GM12892 (cell line): ENCODE measurements around the gene CYGB.
"Not testable (repeated sequence)": the region's sequence is repeated elsewhere in the genome, so short reads cannot be mapped to it uniquely, and the experiment has no call there.

ENCODE experiments used
- POLR2A ChIP-seq: IDR thresholded peaks from 2 replicates; pipeline ENCODE4 v1.6.1; 2011; ENCODE audit warnings: low read depth, low read length, control low read depth
- POLR2AphosphoS5 ChIP-seq: IDR thresholded peaks from 2 replicates; pipeline ENCODE4 v1.6.1; 2011; ENCODE audit warnings: low read depth, low read length, control low read depth
- TAF1 ChIP-seq: IDR thresholded peaks from 2 replicates; pipeline ENCODE4 v1.6.1; 2011; ENCODE audit warnings: low read depth, mild to moderate bottlenecking, control low read depth, low read length, borderline replicate concordance

DNA sequence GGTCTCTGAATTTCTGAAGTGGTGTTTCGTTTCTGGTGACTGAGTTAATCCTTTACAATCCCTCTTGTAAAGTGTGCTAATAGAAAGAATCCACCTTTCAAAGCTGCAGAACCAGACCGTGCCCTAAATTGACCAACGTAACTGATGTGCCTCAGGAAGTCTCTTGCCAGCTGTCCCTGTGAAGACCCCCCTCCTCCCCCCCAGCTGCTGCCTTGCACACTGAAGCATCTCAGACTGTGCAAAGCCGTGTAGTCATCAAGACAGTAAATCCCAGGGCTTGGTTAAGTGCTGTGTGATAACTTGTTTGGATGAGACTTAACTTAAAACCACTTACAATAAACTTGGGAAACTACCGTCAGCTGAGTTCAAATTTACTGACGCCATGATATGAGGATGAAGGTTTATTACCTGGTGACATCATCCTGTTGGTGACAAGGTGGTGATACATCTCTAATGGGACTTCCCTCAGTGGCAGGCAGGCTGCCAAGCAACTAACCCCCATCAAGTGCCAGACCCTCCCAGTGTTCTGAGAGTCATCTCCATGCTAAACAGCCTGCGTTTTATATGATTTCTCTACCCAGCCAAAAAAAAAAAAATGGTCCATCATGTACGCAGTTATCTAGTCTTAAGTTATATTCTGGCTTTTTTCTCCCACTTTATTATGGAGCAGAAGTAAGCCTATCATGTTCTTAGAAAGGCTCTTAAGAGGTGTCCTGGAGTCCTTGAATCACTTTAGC, 27.6 kb upstream of the CYGB start:
- TF ChIP-seq POLR2A, TAF1: not testable (repeated sequence)
- TF ChIP-seq POLR2AphosphoS5, result peak; percentile 5; the same call in 1 of the 2 replicates
